ENCODE data around the gene RABGGTB. TPM values are rescaled to one million over a fixed set of nuclear protein-coding genes. Genes with fewer than 3 reads are reported as not detected.
A peak's percentile ranks its signal among the peaks of the same experiment; 100 is the strongest.

Gene RABGGTB
- polyA plus RNA-seq, 3 donors: 6.5 to 84.2 (median 8.1) TPM

GRCh38 chr1:75786901-75787493 lies 941 bp downstream of the RABGGTB start:
- DNase-seq: no peak
- Histone ChIP-seq H4K20me1 (ENCODE audit: insufficient read depth, low read length) (peaks cover 50% of the 10 kb centered on the region), H3K4me1 (ENCODE audit: control insufficient read depth in 1 of 2, insufficient read depth in 2 of 2, low read length in 2 of 2) (peaks cover 44 to 61% of the 10 kb centered on the region in 2 donors), H3K36me3 (replicated peaks in 1 of 2; ENCODE audit: control insufficient read depth in 1 of 2, insufficient read depth in 2 of 2, low read length in 2 of 2) (peaks cover 29 to 41% of the 10 kb centered on the region in 2 donors), H3K27me3 (ENCODE audit: control insufficient read depth in 2 of 2, insufficient read depth in 2 of 2, low read length in 2 of 2) (no peaks in the 10 kb centered on the region), H3K9ac (ENCODE audit: insufficient read depth, low read length, poor library complexity, severe bottlenecking) (peak overlapping the region; percentile 76), H2AFZ (ENCODE audit: insufficient read depth, low read depth, low read length, poor library complexity, severe bottlenecking) (no peak overlapping the region), H3K79me2 (ENCODE audit: insufficient read depth, low read length) (peaks cover 56% of the 10 kb centered on the region), H3K27ac (ENCODE audit: low read depth in 1 of 2, low read length in 2 of 2) (peak overlapping the region in 1 of 2 donors; percentile 89), H3K4me3 (replicated peaks in 1 of 3; ENCODE audit: low read depth in 2 of 3, low read length in 3 of 3) (peak overlapping the region; percentile 63 to 89 (median 78)), H3K9me3 (replicated peaks in 1 of 2; ENCODE audit: control insufficient read depth in 1 of 2, insufficient read depth in 1 of 2, low read length in 2 of 2) (no peaks in the 10 kb centered on the region), H3K4me2 (replicated peaks; ENCODE audit: extremely low read depth, low read length, poor library complexity, severe bottlenecking) (peak overlapping the region; percentile 91)
- Mint-ChIP-seq H3K36me3 (peaks cover 33 to 37% of the 10 kb centered on the region in 2 donors), H3K4me1 (peaks cover 61% of the 10 kb centered on the region), H3K27ac (peak overlapping the region; percentile 92 to 99 (median 99)), H3K27me3 (ENCODE audit: low read depth in 3 of 3) (peaks cover 0 to 2% (median 0%) of the 10 kb centered on the region in 3 donors), H3K9me3 (peaks cover 0 to 4% (median 0%) of the 10 kb centered on the region in 7 donors), H3K4me3 (peak overlapping the region; percentile 98 to 99)
- 0% methylated on average over 1 of the region's 10 CpGs for WGBS (ENCODE audit: insufficient coverage)
- no peak for TF ChIP-seq CTCF (IDR thresholded peaks at IDR 0.05)
- intact Hi-C loops (cut with micrococcal nuclease): loop anchor here (5.0 kb wide), 1 partner anchor 65 kb away; the partner anchor contains the start of gene ACADM (in 2 of the 2)

GRCh38 chr1:75787524-75787923 lies 1.5 kb downstream of the RABGGTB start:
- Mint-ChIP-seq H3K27me3 (ENCODE audit: low read depth in 3 of 3) (peaks cover 0 to 2% (median 0%) of the 10 kb centered on the region in 3 donors), H3K27ac (peak overlapping the region in 5 of 7 donors; percentile 46 to 99 (median 92)), H3K36me3 (peaks cover 38 to 41% of the 10 kb centered on the region in 2 donors), H3K9me3 (peaks cover 0 to 4% (median 0%) of the 10 kb centered on the region in 7 donors), H3K4me1 (peaks cover 61% of the 10 kb centered on the region), H3K4me3 (peak overlapping the region; percentile 98 to 99)
- Histone ChIP-seq H3K4me3 (replicated peaks in 1 of 3; ENCODE audit: low read depth in 2 of 3, low read length in 3 of 3) (peak overlapping the region; percentile 63 to 89 (median 78)), H3K27me3 (ENCODE audit: control insufficient read depth in 2 of 2, insufficient read depth in 2 of 2, low read length in 2 of 2) (no peaks in the 10 kb centered on the region), H3K4me2 (replicated peaks; ENCODE audit: extremely low read depth, low read length, poor library complexity, severe bottlenecking) (peak overlapping the region; percentile 91), H3K9ac (ENCODE audit: insufficient read depth, low read length, poor library complexity, severe bottlenecking) (peak overlapping the region; percentile 76), H3K27ac (ENCODE audit: low read depth in 1 of 2, low read length in 2 of 2) (peak overlapping the region in 1 of 2 donors; percentile 89), H3K4me1 (ENCODE audit: control insufficient read depth in 1 of 2, insufficient read depth in 2 of 2, low read length in 2 of 2) (peaks cover 44 to 61% of the 10 kb centered on the region in 2 donors), H4K20me1 (ENCODE audit: insufficient read depth, low read length) (peaks cover 56% of the 10 kb centered on the region), H3K36me3 (replicated peaks in 1 of 2; ENCODE audit: control insufficient read depth in 1 of 2, insufficient read depth in 2 of 2, low read length in 2 of 2) (peaks cover 34 to 46% of the 10 kb centered on the region in 2 donors), H2AFZ (ENCODE audit: insufficient read depth, low read depth, low read length, poor library complexity, severe bottlenecking) (no peak overlapping the region), H3K9me3 (replicated peaks in 1 of 2; ENCODE audit: control insufficient read depth in 1 of 2, insufficient read depth in 1 of 2, low read length in 2 of 2) (no peaks in the 10 kb centered on the region), H3K79me2 (ENCODE audit: insufficient read depth, low read length) (peaks cover 56% of the 10 kb centered on the region)
- no peak for DNase-seq
- WGBS (ENCODE audit: insufficient coverage): 10% methylated on average over 2 of the region's 4 CpGs
- intact Hi-C loops (cut with micrococcal nuclease): loop anchor here (5.0 kb wide), 1 partner anchor 65 kb away; the partner anchor contains the start of gene ACADM (in 2 of the 2)
- no peak for TF ChIP-seq CTCF (IDR thresholded peaks at IDR 0.05)
